Activated CD4-positive, alpha-beta T cell treated with anti-CD3 and anti-CD28 coated beads, Interleukin-2, amount 50 U/mL, for 24 hours (primary cell): ENCODE results near the gene SMARCA1.
"Not testable (repeated sequence)": the region's sequence is repeated elsewhere in the genome, so short reads cannot be mapped to it uniquely, and the experiment has no call there.

Experiments used
- DNase-seq, 2 donors: peaks; one replicate each; pipeline ENCODE4 v3.0.0-alpha.2; 2020; ENCODE audit warnings: low read depth in 1 of 2, low spot score in 1 of 2

The SMARCA1 gene, protein sequence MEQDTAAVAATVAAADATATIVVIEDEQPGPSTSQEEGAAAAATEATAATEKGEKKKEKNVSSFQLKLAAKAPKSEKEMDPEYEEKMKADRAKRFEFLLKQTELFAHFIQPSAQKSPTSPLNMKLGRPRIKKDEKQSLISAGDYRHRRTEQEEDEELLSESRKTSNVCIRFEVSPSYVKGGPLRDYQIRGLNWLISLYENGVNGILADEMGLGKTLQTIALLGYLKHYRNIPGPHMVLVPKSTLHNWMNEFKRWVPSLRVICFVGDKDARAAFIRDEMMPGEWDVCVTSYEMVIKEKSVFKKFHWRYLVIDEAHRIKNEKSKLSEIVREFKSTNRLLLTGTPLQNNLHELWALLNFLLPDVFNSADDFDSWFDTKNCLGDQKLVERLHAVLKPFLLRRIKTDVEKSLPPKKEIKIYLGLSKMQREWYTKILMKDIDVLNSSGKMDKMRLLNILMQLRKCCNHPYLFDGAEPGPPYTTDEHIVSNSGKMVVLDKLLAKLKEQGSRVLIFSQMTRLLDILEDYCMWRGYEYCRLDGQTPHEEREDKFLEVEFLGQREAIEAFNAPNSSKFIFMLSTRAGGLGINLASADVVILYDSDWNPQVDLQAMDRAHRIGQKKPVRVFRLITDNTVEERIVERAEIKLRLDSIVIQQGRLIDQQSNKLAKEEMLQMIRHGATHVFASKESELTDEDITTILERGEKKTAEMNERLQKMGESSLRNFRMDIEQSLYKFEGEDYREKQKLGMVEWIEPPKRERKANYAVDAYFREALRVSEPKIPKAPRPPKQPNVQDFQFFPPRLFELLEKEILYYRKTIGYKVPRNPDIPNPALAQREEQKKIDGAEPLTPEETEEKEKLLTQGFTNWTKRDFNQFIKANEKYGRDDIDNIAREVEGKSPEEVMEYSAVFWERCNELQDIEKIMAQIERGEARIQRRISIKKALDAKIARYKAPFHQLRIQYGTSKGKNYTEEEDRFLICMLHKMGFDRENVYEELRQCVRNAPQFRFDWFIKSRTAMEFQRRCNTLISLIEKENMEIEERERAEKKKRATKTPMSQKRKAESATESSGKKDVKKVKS

DNA sequence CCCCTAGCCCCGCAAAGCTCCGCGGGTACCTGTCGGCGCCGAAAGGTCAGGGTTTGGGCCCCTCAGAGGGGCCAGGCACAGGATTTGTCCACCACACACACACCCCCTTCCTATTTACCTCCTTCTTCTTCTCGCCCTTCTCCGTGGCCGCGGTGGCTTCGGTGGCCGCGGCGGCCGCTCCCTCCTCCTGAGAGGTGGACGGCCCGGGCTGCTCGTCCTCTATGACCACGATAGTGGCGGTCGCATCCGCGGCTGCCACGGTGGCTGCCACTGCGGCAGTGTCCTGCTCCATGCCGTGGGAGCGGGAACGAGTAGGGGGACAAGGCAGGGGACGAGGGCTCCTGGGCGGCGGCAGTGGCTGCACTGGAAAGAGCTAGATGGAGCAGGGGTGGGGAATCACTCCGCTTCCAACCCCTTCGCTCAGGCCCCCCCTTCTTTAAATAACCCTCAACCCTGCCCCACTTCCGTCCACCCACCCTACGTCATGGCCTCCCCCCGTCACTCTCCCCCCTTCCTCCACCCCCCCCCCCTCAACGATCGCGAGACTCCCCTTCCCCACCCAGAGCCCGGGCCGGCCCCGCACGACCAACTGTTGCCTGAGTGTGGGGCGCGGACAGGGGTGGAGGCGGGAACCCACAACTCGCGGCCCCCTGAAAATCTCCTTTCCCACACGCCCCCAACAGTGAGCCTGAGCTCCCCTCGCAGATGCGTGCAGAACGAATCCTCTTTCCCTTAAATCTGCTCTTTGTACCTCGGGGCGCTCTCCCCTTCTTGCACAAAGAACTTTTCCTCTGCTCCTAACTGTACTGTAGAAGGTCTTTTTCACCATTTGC, at the start of gene SMARCA1:
Gene SMARCA1, minus strand, starts transcription at position 412 of the 833 bp plus-strand sequence. Its CDS starts 120 bp downstream, at position 292.
- DNase-seq = no peak

DNA sequence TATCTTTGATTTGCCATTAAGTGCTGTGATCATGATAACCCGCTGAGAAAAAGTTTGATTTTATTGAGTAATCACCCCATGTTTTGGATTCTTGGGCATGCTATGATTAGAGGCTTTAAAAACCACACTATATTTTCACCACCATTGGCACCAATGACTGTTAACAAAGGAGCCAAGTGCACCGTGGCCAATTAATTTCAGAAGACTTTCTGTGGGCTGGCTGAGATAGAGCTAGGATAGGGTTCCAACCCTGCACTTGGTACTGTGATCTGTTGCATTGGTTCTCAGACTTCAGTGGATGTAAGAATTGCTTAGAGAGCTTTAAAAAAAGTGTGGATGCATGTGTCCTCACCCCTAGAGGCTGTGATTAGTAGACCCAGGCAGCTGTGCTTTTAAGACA, 49.1 kb upstream of the SMARCA1 start:
- DNase-seq = no peak

DNA sequence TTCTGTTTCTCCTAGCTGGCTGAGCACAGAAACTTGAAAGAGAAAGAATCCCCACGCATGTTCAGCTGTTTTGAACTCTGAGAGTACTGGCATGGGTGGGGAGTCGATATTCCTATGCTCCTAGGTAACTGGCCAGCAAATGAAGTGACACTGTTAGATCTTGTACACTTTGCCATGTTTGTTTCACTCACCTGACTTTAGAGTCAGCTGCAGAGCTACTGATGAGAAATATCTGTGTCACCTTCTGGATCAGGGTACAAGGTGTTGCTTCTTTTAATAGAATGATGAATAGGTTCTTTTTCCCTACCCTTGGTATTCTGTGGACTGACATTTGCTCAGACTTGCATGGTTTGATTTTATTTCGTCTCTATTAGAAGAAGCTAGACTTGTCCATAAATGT, 45.1 kb upstream of the SMARCA1 start:
- DNase-seq = no peak

DNA sequence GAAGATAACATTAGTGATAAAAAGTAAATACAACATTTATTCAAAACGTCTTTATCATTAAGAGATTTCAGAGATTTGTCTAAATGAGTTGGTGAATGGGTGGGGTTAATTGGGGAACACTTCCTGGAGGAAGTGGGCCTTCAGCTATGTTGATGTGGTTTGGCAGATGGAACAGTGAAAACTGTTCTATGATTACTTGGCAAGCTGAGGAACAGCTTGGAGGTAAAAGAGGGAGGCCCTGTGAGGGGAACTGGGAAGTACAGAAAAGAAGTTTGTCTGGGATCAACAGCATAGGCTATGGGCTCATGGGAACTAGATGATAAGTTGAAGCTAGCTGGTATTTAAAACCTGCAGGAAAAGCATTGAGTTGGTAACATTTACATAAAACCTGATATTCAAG, 42.8 kb upstream of the SMARCA1 start:
- DNase-seq = no peak

DNA sequence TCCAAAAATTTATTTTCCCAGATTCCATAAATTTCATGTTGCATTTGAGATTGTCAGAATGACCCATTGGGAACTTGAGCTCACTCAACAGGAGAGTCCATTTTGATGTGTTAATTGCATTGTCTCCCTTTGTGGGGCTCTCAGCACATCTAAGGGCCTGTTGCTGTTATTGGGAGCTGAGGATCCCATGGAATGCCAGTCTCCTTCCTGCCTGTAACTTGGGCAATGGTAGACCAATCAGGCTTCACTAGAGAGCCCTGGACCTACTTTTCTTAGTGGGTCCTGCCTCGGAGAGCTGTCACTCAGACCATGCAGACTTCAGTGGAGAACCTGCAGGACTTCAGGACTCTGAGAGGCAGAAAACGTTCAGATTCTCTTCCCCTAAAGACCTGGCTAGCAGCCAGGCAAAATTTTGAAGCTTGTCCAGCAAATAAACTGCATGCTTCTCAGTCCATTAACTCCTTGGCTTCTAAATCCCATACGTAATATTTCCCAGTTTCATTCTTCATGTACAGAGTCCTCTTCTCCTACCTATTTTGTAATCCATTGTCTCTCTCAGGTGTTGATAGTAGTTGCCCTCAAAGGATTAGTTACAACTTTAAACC, 41.9 kb upstream of the SMARCA1 start:
- DNase-seq = no peak

DNA sequence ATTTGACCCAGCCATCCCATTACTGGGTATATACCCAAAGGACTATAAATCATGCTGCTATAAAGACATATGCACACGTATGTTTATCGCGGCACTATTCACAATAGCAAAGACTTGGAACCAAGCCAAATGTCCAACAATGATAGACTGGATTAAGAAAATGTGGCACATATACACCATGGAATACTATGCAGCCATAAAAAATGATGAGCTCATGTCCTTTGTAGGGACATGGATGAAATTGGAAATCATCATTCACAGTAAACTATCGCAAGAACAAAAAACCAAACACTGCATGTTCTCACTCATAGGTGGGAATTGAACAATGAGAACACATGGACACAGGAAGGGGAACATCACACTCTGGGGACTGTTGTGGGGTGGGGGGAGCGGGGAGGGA, 41.1 kb upstream of the SMARCA1 start:
- not testable (repeated sequence) for DNase-seq

DNA sequence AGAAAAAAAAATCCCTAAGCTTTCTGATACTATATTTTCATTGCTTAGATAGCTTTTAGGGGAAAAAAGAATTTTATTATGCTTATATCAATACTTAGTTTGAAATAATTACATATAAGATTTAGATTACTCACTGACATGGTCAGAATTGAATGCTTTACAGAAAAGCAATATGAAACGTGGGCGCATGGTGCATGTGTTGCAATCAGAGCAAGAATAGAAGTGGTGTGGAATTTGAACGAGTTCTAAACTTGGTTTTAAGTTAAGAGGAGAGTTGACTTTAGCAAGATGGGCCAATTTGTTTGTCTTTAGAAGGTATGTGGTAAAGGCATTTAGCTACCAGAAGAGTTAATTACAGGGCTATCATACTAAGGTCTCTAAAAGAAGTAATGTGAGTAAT, 38.2 kb upstream of the SMARCA1 start:
- no peak for DNase-seq

DNA sequence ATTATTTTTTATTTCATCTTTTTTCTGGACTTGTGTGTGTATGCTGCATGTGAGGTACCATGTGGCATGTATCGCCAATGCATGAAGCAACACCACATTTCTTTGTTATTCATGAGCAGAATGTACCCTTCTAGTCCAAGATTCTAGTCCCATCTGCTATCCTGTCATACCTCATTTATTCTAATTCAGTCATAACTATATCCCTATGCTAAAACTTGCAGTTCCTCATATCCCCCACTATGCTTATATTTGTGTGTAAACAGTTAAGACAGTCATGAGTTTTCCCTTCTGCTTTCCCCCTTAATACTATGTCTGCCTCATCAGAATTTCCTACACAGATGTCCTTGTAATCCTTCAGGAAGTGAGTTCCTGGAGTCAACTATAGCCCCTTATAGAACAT, 36.5 kb upstream of the SMARCA1 start:
- no peak for DNase-seq

DNA sequence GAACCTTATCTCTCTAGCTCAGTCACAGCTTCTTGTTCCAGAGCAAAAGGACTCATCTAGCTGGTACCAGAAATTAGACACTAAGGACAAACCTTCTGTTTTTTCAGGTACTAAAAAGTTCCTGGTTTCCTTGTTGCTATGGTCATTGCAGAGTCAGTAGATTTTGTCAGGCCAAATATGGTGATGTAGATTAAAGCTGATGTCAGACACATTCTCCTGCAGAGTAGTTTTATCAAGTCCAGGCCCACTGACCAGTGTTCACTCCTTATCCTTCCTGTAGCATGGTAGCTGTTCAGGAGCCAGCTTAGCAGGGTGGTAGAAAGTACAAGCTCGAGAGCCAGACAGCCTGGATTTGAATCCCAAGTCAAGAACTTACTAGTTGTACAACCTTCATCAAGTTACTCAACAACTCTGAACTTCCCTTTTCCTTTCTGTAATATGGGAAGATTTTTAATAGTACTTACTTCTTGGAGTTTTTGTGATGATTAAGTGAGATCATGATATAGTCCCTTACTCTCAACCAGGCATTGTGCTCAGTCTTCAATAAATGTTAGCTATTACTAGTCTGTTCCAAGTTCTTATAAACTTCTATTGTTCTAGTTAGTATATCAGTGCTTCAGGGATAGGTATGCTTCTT, 34.7 kb upstream of the SMARCA1 start:
- DNase-seq = no peak

DNA sequence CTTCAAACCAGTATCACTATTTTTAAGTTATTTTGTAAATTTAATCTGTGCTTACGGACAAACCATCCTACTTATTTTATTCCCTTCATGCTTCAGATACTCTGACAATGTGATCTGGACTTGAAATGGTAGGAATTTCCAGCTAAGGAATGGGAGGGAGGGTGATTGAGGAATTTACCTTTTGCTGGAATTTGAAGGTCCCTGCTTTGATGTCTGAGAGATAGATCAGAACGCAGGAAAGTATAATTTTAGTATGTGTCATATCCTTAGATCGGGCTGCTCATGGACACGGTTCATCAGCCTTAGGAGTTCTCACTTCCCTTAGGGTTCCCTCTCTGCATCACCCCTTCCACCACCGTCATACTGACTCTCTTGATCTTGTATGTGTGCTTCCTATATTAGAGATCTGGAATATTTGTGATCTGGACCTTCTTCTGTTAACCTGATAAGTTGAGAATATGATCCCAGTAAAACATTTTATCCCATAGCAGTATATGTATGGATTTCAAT, 33.6 kb upstream of the SMARCA1 start:
- no peak for DNase-seq

DNA sequence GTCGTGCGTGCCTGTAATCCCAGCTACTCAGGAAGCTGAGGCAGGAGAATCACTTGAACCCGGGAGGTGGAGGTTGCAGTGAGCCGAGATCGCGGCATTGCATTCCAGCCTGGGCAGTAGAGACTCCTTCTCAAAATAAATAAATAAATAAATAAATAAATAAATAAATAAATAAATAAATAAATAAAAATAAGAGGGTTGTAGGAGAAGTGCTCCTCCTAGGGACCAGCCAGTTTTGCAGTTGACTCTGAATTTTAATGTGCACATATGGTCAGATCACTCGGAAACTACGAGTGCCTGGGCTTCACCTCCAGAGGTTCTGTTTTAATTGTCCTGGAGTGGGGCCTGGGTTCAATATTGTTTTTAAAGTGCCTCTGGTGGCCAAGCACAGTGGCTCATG, 31.5 kb upstream of the SMARCA1 start:
- not testable (repeated sequence) for DNase-seq

DNA sequence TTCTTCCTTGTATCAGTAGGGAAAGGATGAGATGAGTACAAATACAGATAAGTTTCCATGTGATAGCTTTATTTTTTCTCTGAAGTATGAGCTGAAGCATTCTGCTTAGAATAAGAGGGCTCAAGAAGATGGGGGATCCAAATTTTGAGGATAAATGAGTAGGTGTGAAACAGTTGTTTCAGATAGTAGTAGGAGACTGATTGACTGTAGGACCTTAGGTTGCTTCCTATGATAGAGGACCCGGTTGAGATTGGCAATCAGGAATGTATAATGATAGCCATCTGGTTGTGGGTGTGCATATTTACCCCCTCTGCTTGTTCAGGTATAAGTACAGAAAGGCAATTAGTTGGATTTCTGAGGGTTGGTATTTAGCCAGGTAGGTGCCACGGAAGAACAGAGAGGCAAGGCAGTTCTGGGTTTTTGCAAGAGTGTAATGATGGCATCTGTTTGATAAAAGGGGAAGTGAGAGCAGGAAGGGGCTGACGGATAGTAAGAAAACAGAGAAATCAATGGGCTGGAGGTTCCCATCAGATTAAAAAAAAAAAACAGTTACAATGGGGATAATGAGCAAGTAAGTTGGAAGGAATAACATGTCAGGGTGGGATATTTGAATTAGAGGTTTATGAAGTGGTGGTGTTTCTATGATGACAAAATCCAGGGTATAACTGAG, 30.5 kb upstream of the SMARCA1 start:
- DNase-seq = no peak

DNA sequence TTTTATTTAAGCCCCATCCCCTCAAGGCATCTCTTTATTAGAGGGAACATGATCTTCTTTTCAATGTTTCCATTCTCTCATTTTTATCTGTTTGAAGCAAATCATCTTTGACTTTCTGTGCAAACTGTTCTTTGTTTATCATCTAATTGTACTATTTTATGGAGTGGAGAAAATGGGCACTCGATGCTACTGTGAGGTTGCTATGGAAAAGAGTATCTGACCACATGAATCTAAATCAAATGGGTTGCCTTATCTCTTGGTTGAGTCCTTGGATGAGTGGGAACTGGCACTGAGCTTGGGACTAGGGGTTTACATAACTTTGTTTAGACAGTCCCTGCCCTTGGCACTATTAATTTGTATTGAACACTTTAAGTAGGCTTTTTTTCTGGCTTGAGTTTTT, 25.8 kb upstream of the SMARCA1 start:
- no peak for DNase-seq

DNA sequence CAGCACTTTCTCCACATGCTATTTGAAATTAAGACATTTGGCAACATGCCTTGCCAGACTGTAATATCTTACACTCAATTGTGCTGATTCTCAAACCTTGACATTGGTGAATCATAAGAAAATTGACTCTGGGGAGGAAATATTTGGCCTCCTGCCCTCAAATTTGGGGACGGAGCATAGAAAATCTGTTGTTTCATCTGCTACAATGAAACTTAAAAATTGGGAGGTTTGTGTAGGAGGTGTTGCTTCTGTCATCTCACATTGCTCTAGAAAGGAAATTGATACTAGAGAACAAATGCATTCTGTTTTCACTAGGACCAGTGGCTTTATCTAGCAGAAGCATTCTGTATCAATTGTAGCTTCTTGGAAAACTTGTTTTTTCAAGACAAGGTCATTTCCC, 22.1 kb upstream of the SMARCA1 start:
- no peak for DNase-seq

DNA sequence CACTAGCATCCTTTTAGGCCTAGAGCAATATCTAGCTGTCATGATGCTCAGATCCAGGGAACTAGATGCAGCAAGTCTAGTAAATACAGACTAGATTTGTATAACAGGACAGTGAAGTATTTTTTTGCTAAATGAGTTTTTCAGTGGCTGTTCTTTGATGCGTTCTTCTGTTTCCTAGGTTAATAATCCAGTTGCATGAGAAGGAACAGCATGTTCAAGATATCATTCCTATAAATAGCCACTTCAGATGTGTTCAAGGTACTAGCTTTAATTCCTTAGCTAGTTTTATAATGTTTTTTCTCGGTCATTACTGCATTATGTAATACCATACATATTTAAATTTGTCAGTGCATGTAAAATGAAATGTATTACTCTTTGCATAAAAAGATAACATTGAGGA, 21.5 kb upstream of the SMARCA1 start:
- no peak for DNase-seq

DNA sequence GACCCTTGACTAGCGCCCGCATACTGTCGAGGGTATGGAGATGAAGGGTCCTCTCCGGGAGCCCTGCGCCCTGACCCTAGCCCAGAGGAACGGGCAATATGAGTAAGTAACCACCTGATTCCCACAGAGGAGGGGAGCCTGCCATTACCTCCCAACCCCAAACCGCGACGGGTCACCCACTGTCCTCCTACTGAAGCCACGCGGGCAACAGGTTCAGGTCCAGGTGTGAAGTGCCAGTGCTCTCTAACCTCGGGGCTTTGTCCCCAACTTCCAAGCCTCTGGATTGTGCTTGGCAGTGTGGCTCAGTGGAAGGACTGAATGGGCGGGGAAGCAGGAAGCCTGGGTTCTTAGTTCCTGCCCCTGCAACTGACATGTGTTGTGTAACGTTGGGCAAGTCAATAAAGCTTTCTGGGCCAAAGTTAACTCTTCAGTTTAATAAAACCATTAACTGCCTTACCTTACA, 17.5 kb upstream of the SMARCA1 start:
- DNase-seq = no peak

DNA sequence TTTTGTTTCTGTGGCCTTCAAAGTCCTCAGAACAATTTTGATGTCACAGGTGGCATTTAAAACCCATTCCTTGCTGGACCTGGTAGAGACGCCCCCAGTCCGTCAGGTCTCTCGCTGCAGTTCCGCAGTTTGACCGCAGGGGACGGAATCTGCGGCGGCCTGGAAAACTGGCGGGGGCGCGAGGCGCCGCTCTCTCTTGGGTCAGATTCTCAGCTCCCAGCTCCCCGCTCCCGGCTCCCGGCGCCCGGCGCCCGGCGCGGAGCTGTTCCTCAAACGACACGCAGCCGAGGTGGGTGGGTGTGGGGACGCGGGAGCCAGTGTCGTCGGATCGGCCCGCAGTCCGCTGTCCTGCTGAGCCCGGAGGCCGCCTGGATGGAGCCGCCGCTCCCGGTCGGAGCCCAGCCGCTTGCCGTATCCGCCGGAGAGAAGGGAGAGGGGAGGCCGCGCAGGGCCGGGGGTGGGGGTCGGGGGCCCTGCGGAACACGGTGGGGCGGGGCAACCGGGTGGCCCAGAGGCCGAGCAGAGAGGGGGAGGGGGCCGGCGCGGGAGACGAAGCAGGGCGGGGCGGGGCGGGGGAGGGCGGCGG, 16.9 kb upstream of the SMARCA1 start, which contains the start of gene OCRL:
Gene OCRL, plus strand, starts transcription at position 192 of the 586 bp plus-strand sequence. Its CDS starts 181 bp downstream, at position 373.
- peak in 1 of 2 donors; percentile 9 for DNase-seq

DNA sequence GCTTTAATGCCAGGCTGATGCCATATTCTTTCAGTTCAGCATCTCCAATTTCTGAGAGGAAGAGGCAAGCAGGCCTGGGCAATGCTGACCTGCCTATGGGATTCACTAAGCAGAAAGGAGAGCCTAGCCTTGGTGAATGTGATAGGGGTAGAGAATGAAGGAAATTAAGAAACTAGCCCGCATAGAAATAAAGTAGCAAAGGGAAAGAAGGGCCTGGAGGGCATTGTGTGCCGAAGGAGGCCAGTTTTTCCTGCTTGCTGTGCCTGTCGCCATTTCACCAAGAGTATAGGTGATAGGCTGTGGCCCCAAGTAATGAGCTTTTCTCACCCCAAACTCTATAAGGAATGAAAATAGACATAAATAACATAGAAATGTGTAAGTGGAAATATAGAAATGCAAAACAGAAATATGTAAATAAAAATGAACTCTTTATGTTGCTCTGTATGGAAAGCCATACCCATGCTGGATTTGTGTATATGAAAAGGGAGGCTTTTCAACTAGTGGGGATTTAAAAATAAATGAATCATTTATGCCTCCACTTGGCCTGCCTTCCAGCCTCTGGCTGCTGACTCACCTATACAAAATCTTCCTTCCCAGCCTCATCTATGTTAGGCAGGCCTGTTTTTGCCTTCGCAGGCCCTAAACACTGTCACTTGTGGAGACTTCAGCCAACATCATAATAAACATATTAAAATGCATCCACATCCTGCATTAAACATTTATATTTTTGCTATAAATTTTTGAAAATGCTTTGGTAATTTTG, 11.7 kb upstream of the SMARCA1 start:
- no peak for DNase-seq
